Rectal smooth muscle tissue (tissue), 1 donor: Measurements from ENCODE around the gene GMDS.

Source experiments
- H3K27ac ChIP-seq: one replicate; pipeline ENCODE4 v1.7.0; 2013; ENCODE audit warnings: low read depth, low read length, inconsistent platforms
- H3K27me3 ChIP-seq: one replicate; pipeline ENCODE4 v1.7.0; 2013; ENCODE audit warnings: low read length; ENCODE audit not compliant: control insufficient read depth, insufficient read depth
- H3K36me3 ChIP-seq: one replicate; pipeline ENCODE4 v1.7.0; 2013; ENCODE audit warnings: low read length; ENCODE audit not compliant: control insufficient read depth, insufficient read depth
- H3K4me1 ChIP-seq: one replicate; pipeline ENCODE4 v1.7.0; 2013; ENCODE audit warnings: low read length; ENCODE audit not compliant: control insufficient read depth, insufficient read depth
- H3K4me3 ChIP-seq: one replicate; pipeline ENCODE4 v1.7.0; 2013; ENCODE audit warnings: low read length
- H3K9ac ChIP-seq: one replicate; pipeline ENCODE4 v1.7.0; 2013; ENCODE audit warnings: low read length

The GMDS gene

GRCh38 chr6:2132916-2133315 is 112.5 kb downstream of the GMDS start:
- Histone ChIP-seq H3K9ac (no peak overlapping the region), H3K36me3 (no peaks in the 10 kb centered on the region), H3K4me1 (no peaks in the 10 kb centered on the region), H3K27ac (no peak overlapping the region), H3K4me3 (no peak overlapping the region), H3K27me3 (no peaks in the 10 kb centered on the region)

- Histone ChIP-seq H3K27me3 (no peaks in the 10 kb centered on the region), H3K36me3 (no peaks in the 10 kb centered on the region), H3K9ac (no peak overlapping the region), H3K4me1 (no peaks in the 10 kb centered on the region), H3K27ac (no peak overlapping the region), H3K4me3 (no peak overlapping the region)
Observed at GRCh38 chr6:2132416-2132815, 113.0 kb downstream of the GMDS start.

- H3K36me3 ChIP-seq, result no peaks in the 10 kb centered on the region
- H3K4me1 ChIP-seq, result no peaks in the 10 kb centered on the region
- H3K27me3 ChIP-seq, result no peaks in the 10 kb centered on the region
- H3K27ac ChIP-seq, result no peak overlapping the region
- no peak overlapping the region for H3K4me3 ChIP-seq
- H3K9ac ChIP-seq, result no peak overlapping the region
Observed at GRCh38 chr6:2129182-2129621, 116.2 kb downstream of the GMDS start.

GRCh38 chr6:2127484-2127911 is 117.9 kb downstream of the GMDS start:
- H3K9ac ChIP-seq, result no peak overlapping the region
- H3K4me1 ChIP-seq, result no peaks in the 10 kb centered on the region
- no peak overlapping the region for H3K27ac ChIP-seq
- H3K4me3 ChIP-seq, result no peak overlapping the region
- no peaks in the 10 kb centered on the region for H3K27me3 ChIP-seq
- no peaks in the 10 kb centered on the region for H3K36me3 ChIP-seq

GRCh38 chr6:2126351-2126750 is 119.1 kb downstream of the GMDS start:
- Histone ChIP-seq H3K36me3 (no peaks in the 10 kb centered on the region), H3K27me3 (no peaks in the 10 kb centered on the region), H3K27ac (no peak overlapping the region), H3K4me1 (no peaks in the 10 kb centered on the region), H3K9ac (no peak overlapping the region), H3K4me3 (no peak overlapping the region)

- no peaks in the 10 kb centered on the region for H3K4me1 ChIP-seq
- H3K4me3 ChIP-seq, result no peak overlapping the region
- H3K9ac ChIP-seq, result no peak overlapping the region
- H3K27ac ChIP-seq, result no peak overlapping the region
- no peaks in the 10 kb centered on the region for H3K36me3 ChIP-seq
- no peaks in the 10 kb centered on the region for H3K27me3 ChIP-seq
Observed at GRCh38 chr6:2125158-2125557, 120.2 kb downstream of the GMDS start.

- no peaks in the 10 kb centered on the region for H3K4me1 ChIP-seq
- H3K4me3 ChIP-seq, result no peak overlapping the region
- H3K9ac ChIP-seq, result no peak overlapping the region
- no peaks in the 10 kb centered on the region for H3K27me3 ChIP-seq
- no peak overlapping the region for H3K27ac ChIP-seq
- no peaks in the 10 kb centered on the region for H3K36me3 ChIP-seq
Observed at GRCh38 chr6:2124260-2124709, 121.1 kb downstream of the GMDS start.

- Histone ChIP-seq H3K27me3 (no peaks in the 10 kb centered on the region), H3K27ac (no peak overlapping the region), H3K4me3 (no peak overlapping the region), H3K36me3 (no peaks in the 10 kb centered on the region), H3K4me1 (no peaks in the 10 kb centered on the region), H3K9ac (no peak overlapping the region)
Observed at GRCh38 chr6:2120912-2121311, 124.5 kb downstream of the GMDS start.

- no peaks in the 10 kb centered on the region for H3K27me3 ChIP-seq
- no peaks in the 10 kb centered on the region for H3K4me1 ChIP-seq
- H3K9ac ChIP-seq, result no peak overlapping the region
- no peaks in the 10 kb centered on the region for H3K36me3 ChIP-seq
- H3K27ac ChIP-seq, result no peak overlapping the region
- H3K4me3 ChIP-seq, result no peak overlapping the region
Observed at GRCh38 chr6:2119275-2119674, 126.1 kb downstream of the GMDS start.

GRCh38 chr6:2118136-2118535 is 127.3 kb downstream of the GMDS start:
- Histone ChIP-seq H3K36me3 (no peaks in the 10 kb centered on the region), H3K27ac (no peak overlapping the region), H3K9ac (no peak overlapping the region), H3K4me1 (no peaks in the 10 kb centered on the region), H3K4me3 (no peak overlapping the region), H3K27me3 (no peaks in the 10 kb centered on the region)

- Histone ChIP-seq H3K36me3 (no peaks in the 10 kb centered on the region), H3K27me3 (no peaks in the 10 kb centered on the region), H3K9ac (no peak overlapping the region), H3K27ac (no peak overlapping the region), H3K4me1 (no peaks in the 10 kb centered on the region), H3K4me3 (no peak overlapping the region)
Observed at GRCh38 chr6:2117447-2117846, 128.0 kb downstream of the GMDS start.

- Histone ChIP-seq H3K9ac (no peak overlapping the region), H3K27ac (no peak overlapping the region), H3K4me3 (no peak overlapping the region), H3K36me3 (no peaks in the 10 kb centered on the region), H3K27me3 (no peaks in the 10 kb centered on the region), H3K4me1 (no peaks in the 10 kb centered on the region)
Observed at GRCh38 chr6:2116496-2116895, 128.9 kb downstream of the GMDS start.

- Histone ChIP-seq H3K27ac (no peak overlapping the region), H3K9ac (no peak overlapping the region), H3K27me3 (no peaks in the 10 kb centered on the region), H3K36me3 (no peaks in the 10 kb centered on the region), H3K4me3 (no peak overlapping the region), H3K4me1 (no peaks in the 10 kb centered on the region)
Observed at GRCh38 chr6:2114100-2114499, 131.3 kb downstream of the GMDS start.
